GM12878 (cell line): ENCODE data around the gene TEAD4. TPM values are rescaled to one million over a fixed set of nuclear protein-coding genes. Genes with fewer than 3 reads are reported as not detected.

ENCODE experiments used
- ATAC-seq: fragments of 200-7000 bp; cut with Tn5 transposase; 3 replicates; pipeline ENCODE4 v1.9.1; 2020; ENCODE audit warnings: mild to moderate bottlenecking, moderate library complexity
- BruUV-seq: library from RNA; stranded (reverse); fragments of 400-500 nt; replicated peaks from 2 replicates; lab custom pipeline; 2021; lab: Mats Ljungman, UMichigan
- CTCF ChIA-PET: fragments of 300-600 bp; sonication (Branson Sonifier 250); formaldehyde crosslinking; extraction: SDS; loops from one replicate; lab custom pipeline; 2021; ENCODE audit warnings: inconsistent platforms; lab: Yijun Ruan, JAX
- POLR2A ChIA-PET: fragments of 350-600 bp; formaldehyde crosslinking; extraction: SDS; loops from one replicate; lab custom pipeline; 2021; ENCODE audit warnings: inconsistent platforms; lab: Charles Lee
- RAD21 ChIA-PET: fragments of 300-600 bp; sonication (Branson Sonifier 250); formaldehyde crosslinking; loops from one replicate; lab custom pipeline; 2023; ENCODE audit warnings: antibody characterized with exemption; ENCODE audit not compliant: unreplicated experiment; lab: Charles Lee
- SMC1A ChIA-PET: fragments of 300-600 bp; sonication (Branson Sonifier 250); formaldehyde crosslinking; loops from one replicate; lab custom pipeline; 2023; ENCODE audit not compliant: unreplicated experiment, uncharacterized antibody; lab: Charles Lee
- DNase-seq: peaks from one replicate; pipeline ENCODE4 v3.0.0-alpha.2; 2011; ENCODE audit warnings: low read depth, low spot score
- FAIRE-seq: peaks from 3 replicates; lab custom pipeline; 2011; peaks lifted over from hg19 to GRCh38; lab: Jason Lieb, UNC
- H2AFZ ChIP-seq: 2 replicates; pipeline ENCODE4 v1.6.0; 2011; ENCODE audit warnings: low read depth, low read length, control low read depth; ENCODE audit not compliant: control insufficient read depth
- H3K27ac ChIP-seq: 2 replicates; pipeline ENCODE4 v1.5.1; 2011; ENCODE audit warnings: control low read depth; ENCODE audit not compliant: control insufficient read depth, insufficient read depth
- H3K27me3 ChIP-seq, 2 experiments: replicated peaks in 1 of 2; 2 replicates each; pipeline versions ENCODE4 v1.6.0 to v1.6.1; 2011; ENCODE audit warnings: low read length in 1 of 2; ENCODE audit not compliant: control insufficient read depth in 2 of 2, insufficient read depth in 2 of 2
- H3K36me3 ChIP-seq, 2 experiments: 2 replicates each; pipeline ENCODE4 v1.5.1; 2011; ENCODE audit warnings: low read length in 1 of 2; ENCODE audit not compliant: control insufficient read depth in 2 of 2, insufficient read depth in 2 of 2
- H3K4me1 ChIP-seq: 2 replicates; pipeline ENCODE4 v1.6.1; 2011; ENCODE audit warnings: mild to moderate bottlenecking, low read length, moderate library complexity, mixed read lengths; ENCODE audit not compliant: control insufficient read depth, insufficient read depth
- H3K4me2 ChIP-seq: 2 replicates; pipeline ENCODE4 v1.6.0; 2011; ENCODE audit warnings: control low read depth; ENCODE audit not compliant: control insufficient read depth, insufficient read depth
- H3K4me3 ChIP-seq: fragments of 200-600 bp; sonication (generic); 2 replicates; pipeline ENCODE4 v1.5.1; 2016
- H3K79me2 ChIP-seq: 2 replicates; pipeline ENCODE4 v1.6.0; 2011; ENCODE audit warnings: low read length; ENCODE audit not compliant: control insufficient read depth, insufficient read depth
- H3K9ac ChIP-seq: 2 replicates; pipeline ENCODE4 v1.8.0; 2011; ENCODE audit warnings: low read length, control low read depth, mixed read lengths; ENCODE audit not compliant: control insufficient read depth, insufficient read depth
- H3K9me3 ChIP-seq: replicated peaks from 3 replicates; pipeline ENCODE4 v1.5.1; 2011; ENCODE audit warnings: mild to moderate bottlenecking, low read length; ENCODE audit not compliant: control insufficient read depth, insufficient read depth
- H4K20me1 ChIP-seq: 2 replicates; pipeline ENCODE4 v1.6.0; 2011; ENCODE audit not compliant: control insufficient read depth, insufficient read depth
- ETV6 ChIP-seq, 2 experiments: fragments of 450-650 bp in 1 of 2; IDR thresholded peaks in 1 of 2; conservative IDR thresholded peaks in 1 of 2; 2 replicates each; pipeline ENCODE4 v1.6.1; 2014; ENCODE audit warnings: antibody characterized with exemption in 1 of 2, borderline replicate concordance in 1 of 2, low read depth in 1 of 2, mild to moderate bottlenecking in 1 of 2, moderate library complexity in 1 of 2
- IRF5 ChIP-seq: fragments of 450-650 bp; IDR thresholded peaks from 2 replicates; pipeline ENCODE4 v1.6.1; 2017; ENCODE audit warnings: borderline replicate concordance
- MXI1 ChIP-seq: fragments of 150-350 bp; IDR thresholded peaks from 2 replicates; pipeline ENCODE4 v1.6.1; 2011; ENCODE audit warnings: low read depth, mild to moderate bottlenecking, inconsistent platforms, low read length, improper control_type of control experiment
- MYC ChIP-seq: IDR thresholded peaks from 2 replicates; pipeline ENCODE4 v1.6.1; 2011; ENCODE audit warnings: mild to moderate bottlenecking, low read length, moderate library complexity, inconsistent platforms; ENCODE audit not compliant: insufficient read depth, insufficient replicate concordance, insufficient read length, severe bottlenecking
- SREBF1 ChIP-seq: IDR thresholded peaks from 2 replicates; pipeline ENCODE4 v1.6.1; 2012; ENCODE audit warnings: mild to moderate bottlenecking, low read length
- WGBS: methylation state at CpG from one replicate; pipeline ENCODE4 v1.1.6; 2016; ENCODE audit warnings: low lambda C conversion rate; ENCODE audit not compliant: insufficient replicate concordance, insufficient coverage; ENCODE audit errors: missing lambda C conversion rate; 5-methylcytosine and 5-hydroxymethylcytosine counted together
- in situ Hi-C: fragments of 300-500 bp; cut with MboI; formaldehyde crosslinking; loops from 9 replicates; pipeline ENCODE4 v1.14.3; 2018; ENCODE audit warnings: mixed read lengths
- intact Hi-C: fragments of 100-400 bp; cut with micrococcal nuclease; formaldehyde crosslinking; loops from one replicate; pipeline ENCODE4 v1.14.2; 2022; ENCODE audit not compliant: unreplicated experiment
- polyA plus RNA-seq, 11 experiments: library from polyadenylated mRNA; depleted of rRNA in 4 of 11; unstranded in 6 of 11; stranded (reverse) in 5 of 11; fragments of >200 nt; fragmentation: Nextera tagmentation in 4 of 11; fragmentation: Illumina TruSeq in 1 of 11; extraction: Ambion mirVana in 4 of 11; extraction: Trizol in 1 of 11; gene quantifications; 1 replicate in 1 of 11; 2 replicates in 10 of 11; pipeline versions ENCODE4 v1.2.1 to v1.2.3, GENCODE V29; 2011 to 2016; ENCODE audit warnings: inconsistent platforms in 2 of 11, missing spikeins in 2 of 11, low read depth in 1 of 11
- total RNA-seq, 4 experiments: library from RNA; depleted of rRNA in 3 of 4; stranded (reverse); fragments of >200 nt in 3 of 4; fragmentation: Illumina TruSeq in 1 of 4; extraction: Trizol in 1 of 4; gene quantifications; 2 replicates each; pipeline versions ENCODE4 v1.2.1 to v1.2.3, GENCODE V29; 2013 to 2021
- TF ChIP-seq, protein P1 (sequence below): IDR thresholded peaks from 2 replicates; pipeline ENCODE4 v1.6.1; 2011; ENCODE audit warnings: low read depth, mild to moderate bottlenecking, low read length, moderate library complexity, borderline replicate concordance; ENCODE audit errors: extremely low read depth

The TEAD4 gene
- total and polyA plus RNA-seq, 10 of the 15 experiments (the other 5 are each of a cell fraction or from before 2014, with no cell fraction given) = 0.04 to 0.68 (median 0.31) TPM; not detected in 4

DNA sequence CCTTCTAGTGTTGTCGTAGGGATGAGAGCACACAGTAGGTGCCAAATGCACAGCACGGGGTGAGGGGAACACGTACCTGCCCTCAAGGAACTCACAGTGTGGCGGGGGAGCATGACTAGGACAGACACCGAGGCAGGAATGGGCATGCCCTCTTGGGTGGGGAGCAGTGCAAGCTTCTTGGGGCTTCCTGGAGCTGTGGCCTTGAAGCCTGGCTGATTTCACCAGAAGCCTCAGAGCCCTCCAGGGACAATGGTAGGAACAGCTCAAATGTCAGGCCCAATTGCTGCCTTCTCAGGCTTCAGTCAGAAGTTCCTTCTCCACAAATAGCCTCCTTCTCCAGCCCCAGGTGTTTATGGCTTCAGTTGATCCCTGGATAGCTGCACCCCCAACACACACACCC lies 43.4 kb downstream of the TEAD4 start (continued):
- TF ChIP-seq SREBF1 = no peak
- TF ChIP-seq, all 136 proteins: peak for 0

GRCh38 chr12:3003357-3003992 lies 44.3 kb downstream of the TEAD4 start:
- no peaks in the 10 kb centered on the region; a peak in 1 of 4 replicates for H3K27me3 ChIP-seq
- H4K20me1 ChIP-seq = no peaks in the 10 kb centered on the region
- RAD21 ChIA-PET = no interaction called here
- H3K9ac ChIP-seq = no peak overlapping the region
- H3K4me3 ChIP-seq = no peak overlapping the region
- WGBS = 45% methylated on average over 14 of the region's 15 CpGs
- in situ Hi-C loops (no loop called here), intact Hi-C loops (no loop called here)
- TF ChIP-seq IRF5 = no peak
- TF ChIP-seq, protein P1, sequence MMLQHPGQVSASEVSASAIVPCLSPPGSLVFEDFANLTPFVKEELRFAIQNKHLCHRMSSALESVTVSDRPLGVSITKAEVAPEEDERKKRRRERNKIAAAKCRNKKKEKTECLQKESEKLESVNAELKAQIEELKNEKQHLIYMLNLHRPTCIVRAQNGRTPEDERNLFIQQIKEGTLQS = no peak
- no peak for TF ChIP-seq ETV6 (conservative IDR thresholded peaks at IDR 0.05 in 1 of 2, IDR thresholded peaks at IDR 0.05 in 1 of 2; ENCODE audit: borderline replicate concordance in 1 of 2, low read depth in 1 of 2)
- TF ChIP-seq MYC = no peak
- TF ChIP-seq MXI1 = no peak
- FAIRE-seq = no peak
- H3K36me3 ChIP-seq = no peaks in the 10 kb centered on the region
- POLR2A ChIA-PET = no interaction called here
- BruUV-seq = no TSS peak
- no peak for DNase-seq
- H3K4me1 ChIP-seq = no peaks in the 10 kb centered on the region
- no peak for ATAC-seq
- SMC1A ChIA-PET = no interaction called here
- H2AFZ ChIP-seq = no peak overlapping the region
- CTCF ChIA-PET = no interaction called here
- no peaks in the 10 kb centered on the region for H3K9me3 ChIP-seq
- H3K4me2 ChIP-seq = no peak overlapping the region
- H3K27ac ChIP-seq = no peak overlapping the region
- no peaks in the 10 kb centered on the region for H3K79me2 ChIP-seq
